ENCODE results near the gene GAS1. TPM values are rescaled to one million over a fixed set of nuclear protein-coding genes. Genes with fewer than 3 reads are reported as not detected.

GAS1 gene
- total and polyA plus RNA-seq, 2 of the 4 experiments (the other 2 are of a cell fraction) = 1.8 to 2.2 TPM

DNA sequence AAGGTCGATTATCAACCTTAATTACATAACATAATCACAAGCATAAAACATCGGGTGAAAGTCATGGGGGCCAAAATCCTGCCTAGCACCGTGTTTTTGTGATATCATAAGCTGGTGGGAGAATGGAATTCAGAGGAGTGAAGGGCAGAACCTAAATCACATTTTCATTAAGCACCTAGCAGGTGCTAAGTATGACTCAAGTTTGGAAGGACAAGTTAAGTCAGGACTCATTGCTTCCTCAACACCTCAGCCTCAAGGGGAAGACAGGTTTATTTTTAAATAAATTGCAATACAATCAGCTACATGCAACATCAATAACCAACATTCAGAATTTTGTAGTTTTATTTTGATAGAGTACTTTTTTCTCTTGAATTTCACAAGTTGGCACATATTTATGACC lies 33.5 kb upstream of the GAS1 start:
- ChIA-PET CTCF (no interaction called here), POLR2A (ENCODE audit: unreplicated experiment) (no interaction called here)
- Histone ChIP-seq H3K4ac (ENCODE audit: low read depth, low read length) (no peak overlapping the region), H3K18ac (ENCODE audit: low read depth, low read length) (no peak overlapping the region; the same call in 1 of the 2 replicates), H3K4me3 (ENCODE audit: insufficient read depth, low read depth, low read length) (no peak overlapping the region), H3K79me1 (ENCODE audit: low read depth in 1 of 2, low read length in 2 of 2) (no peaks in the 10 kb centered on the region), H3K9me3 (ENCODE audit: control insufficient read depth, insufficient read depth, low read length) (no peaks in the 10 kb centered on the region), H3K9me1 (ENCODE audit: insufficient read depth, low read length) (peaks cover 12% of the 10 kb centered on the region), H3K23ac (ENCODE audit: low read depth, low read length) (no peak overlapping the region), H4K8ac (ENCODE audit: low read depth in 2 of 2, low read length in 2 of 2) (no peak overlapping the region), H3K56ac (ENCODE audit: extremely low read depth, insufficient read depth, low read length) (no peak overlapping the region), H2AK5ac (ENCODE audit: low read depth, low read length) (no peak overlapping the region), H3K27me3 (ENCODE audit: control insufficient read depth, insufficient read depth, low read length) (no peaks in the 10 kb centered on the region), H3K27ac (ENCODE audit: insufficient read depth, low read length) (no peak overlapping the region), H2AK9ac (replicated peaks; ENCODE audit: low read depth, low read length, poor library complexity) (no peak overlapping the region), H3K4me1 (ENCODE audit: control insufficient read depth, insufficient read depth, low read length) (peaks cover 33% of the 10 kb centered on the region), H2BK5ac (ENCODE audit: low read depth, low read length, poor library complexity, severe bottlenecking) (no peak overlapping the region), H2BK15ac (ENCODE audit: low read depth, low read length) (peak overlapping the region; percentile 40; the same call in 1 of the 3 replicates), H3K14ac (replicated peaks; ENCODE audit: low read depth, low read length) (no peak overlapping the region), H4K5ac (ENCODE audit: low read depth, low read length) (no peak overlapping the region), H4K20me1 (ENCODE audit: insufficient read depth, low read length) (no peaks in the 10 kb centered on the region), H2BK20ac (ENCODE audit: low read depth, low read length) (no peak overlapping the region), H3K4me2 (ENCODE audit: low read depth, low read length) (no peak overlapping the region), H2AFZ (replicated peaks; ENCODE audit: low read length, poor library complexity) (no peak overlapping the region), H3K36me3 (ENCODE audit: control insufficient read depth, insufficient read depth, low read length) (no peaks in the 10 kb centered on the region), H3K9ac (ENCODE audit: low read depth, low read length) (no peak overlapping the region), H4K91ac (ENCODE audit: insufficient read depth, low read depth, low read length) (no peak overlapping the region), H2BK120ac (ENCODE audit: low read depth, low read length) (no peak overlapping the region)
- intact Hi-C loops (cut with micrococcal nuclease) (loop anchor here (5.0 kb wide), 1 partner anchor 126 kb away; no protein-coding TSS in a partner anchor), in situ Hi-C loops (cut with MboI; ENCODE audit: low sequenced_read_pairs) (no loop called here), dilution Hi-C loops (cut with HindIII; ENCODE audit: low sequenced_read_pairs, unreplicated experiment) (no loop called here)
- ATAC-seq (ENCODE audit: low read depth) = no peak
- TF ChIP-seq, protein P1, sequence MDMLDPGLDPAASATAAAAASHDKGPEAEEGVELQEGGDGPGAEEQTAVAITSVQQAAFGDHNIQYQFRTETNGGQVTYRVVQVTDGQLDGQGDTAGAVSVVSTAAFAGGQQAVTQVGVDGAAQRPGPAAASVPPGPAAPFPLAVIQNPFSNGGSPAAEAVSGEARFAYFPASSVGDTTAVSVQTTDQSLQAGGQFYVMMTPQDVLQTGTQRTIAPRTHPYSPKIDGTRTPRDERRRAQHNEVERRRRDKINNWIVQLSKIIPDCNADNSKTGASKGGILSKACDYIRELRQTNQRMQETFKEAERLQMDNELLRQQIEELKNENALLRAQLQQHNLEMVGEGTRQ (IDR thresholded peaks at IDR 0.05; ENCODE audit: low read depth, low read length) = no peak
- no peak for TF ChIP-seq BHLHE40 (IDR thresholded peaks at IDR 0.05; ENCODE audit: low read depth, low read length)
- TF ChIP-seq, protein P2, sequence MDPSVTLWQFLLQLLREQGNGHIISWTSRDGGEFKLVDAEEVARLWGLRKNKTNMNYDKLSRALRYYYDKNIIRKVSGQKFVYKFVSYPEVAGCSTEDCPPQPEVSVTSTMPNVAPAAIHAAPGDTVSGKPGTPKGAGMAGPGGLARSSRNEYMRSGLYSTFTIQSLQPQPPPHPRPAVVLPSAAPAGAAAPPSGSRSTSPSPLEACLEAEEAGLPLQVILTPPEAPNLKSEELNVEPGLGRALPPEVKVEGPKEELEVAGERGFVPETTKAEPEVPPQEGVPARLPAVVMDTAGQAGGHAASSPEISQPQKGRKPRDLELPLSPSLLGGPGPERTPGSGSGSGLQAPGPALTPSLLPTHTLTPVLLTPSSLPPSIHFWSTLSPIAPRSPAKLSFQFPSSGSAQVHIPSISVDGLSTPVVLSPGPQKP (IDR thresholded peaks at IDR 0.05; ENCODE audit: borderline replicate concordance, low read depth, low read length) = no peak
- TF ChIP-seq CHD1 (IDR thresholded peaks at IDR 0.05; ENCODE audit: low read depth, low read length) = no peak
- TF ChIP-seq RCOR1 (IDR thresholded peaks at IDR 0.05; ENCODE audit: insufficient replicate concordance, low read length) = no peak
- DNase-seq = no peak
- no TSS peak for BruUV-seq (replicated peaks)
- no CpG with 5 or more reads among the region's 3 CpGs for WGBS, 2 experiments (ENCODE audit: extremely low coverage in 2 of 2, insufficient read length in 1 of 2)

Measured in IMR-90 (cell line).